HS-5 (cell line): ENCODE results near the gene SLC13A3.
"Not testable (repeated sequence)": the region's sequence is repeated elsewhere in the genome, so short reads cannot be mapped to it uniquely, and the experiment has no call there.

Source experiments
- DNase-seq: peaks from one replicate; pipeline ENCODE4 v3.0.0-alpha.2; 2012; ENCODE audit warnings: low read depth

The SLC13A3 gene

DNA sequence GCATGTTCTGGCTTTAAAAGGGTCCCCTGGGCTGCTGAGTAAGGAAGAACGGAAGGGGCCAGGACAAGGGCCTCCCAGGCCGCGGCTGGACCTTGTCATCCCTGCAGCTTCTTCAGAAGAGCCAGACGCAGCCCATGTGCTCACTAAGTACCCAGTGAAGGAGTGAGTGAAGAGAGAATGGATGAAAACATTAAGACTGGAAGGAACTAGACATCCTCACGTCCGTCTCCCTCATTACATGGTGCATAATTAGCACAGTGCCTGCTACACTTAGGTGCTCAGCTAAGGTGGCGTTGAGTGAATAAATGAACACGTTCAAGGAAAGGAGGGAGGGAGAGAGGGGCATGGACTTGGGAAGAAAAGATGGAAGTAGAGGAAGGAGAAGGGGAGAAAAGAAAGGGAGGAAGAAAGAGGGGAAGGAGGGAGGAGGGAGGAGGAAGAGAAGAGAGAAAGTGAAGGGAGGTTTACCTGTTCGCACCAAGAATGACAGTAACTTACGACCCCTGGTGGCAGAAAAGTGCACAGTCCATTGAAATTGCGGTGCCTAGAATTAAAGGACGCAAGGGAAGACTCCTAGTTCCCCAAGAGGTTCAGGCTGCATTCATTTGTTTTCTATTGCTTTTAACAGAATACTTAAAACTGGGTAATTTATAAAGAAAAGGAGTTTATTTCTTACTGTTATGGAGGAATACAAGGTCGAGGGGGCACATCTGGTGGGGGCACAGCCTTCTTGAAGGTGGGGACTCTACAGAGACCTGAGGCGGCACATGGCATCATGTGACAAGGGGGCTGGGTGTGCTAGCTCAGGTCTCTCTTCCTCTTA, 30.0 kb upstream of the SLC13A3 start:
- no peak for DNase-seq

DNA sequence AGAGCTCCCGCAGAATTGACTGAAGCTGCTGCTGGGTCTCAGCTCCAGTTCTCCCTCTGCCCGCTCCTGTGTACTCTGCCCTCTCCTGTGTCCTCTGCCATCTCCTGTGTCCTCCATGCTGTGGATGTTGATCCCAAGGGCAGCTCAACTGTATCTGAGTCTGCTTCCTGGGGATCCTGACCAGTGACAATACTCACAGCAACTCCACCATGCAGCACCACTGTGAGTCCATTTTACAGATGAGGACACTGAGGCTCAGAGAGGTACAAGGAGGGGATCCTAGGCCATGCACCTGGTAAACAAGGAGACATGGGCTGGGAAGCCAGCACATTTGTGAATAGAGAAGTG, 29.4 kb upstream of the SLC13A3 start:
- no peak for DNase-seq

DNA sequence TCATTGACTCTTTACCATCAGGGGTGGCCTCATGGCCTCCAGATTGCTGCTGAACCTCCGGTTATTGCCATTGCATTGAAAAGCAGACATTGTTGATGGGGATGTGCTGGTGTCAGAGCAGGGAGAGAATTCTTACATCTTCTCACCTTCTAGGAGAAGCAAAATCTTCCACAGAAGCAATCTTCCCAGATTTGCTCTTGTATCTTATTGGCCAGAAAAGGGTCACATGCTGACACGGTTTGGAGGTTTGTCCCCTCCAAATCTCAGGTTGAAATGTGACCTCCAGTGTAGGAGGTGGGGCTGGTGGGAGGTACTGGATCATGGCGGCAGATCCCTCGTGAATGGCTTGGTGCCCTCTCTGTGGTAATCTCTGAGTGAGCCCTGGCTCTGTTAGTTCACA, 27.3 kb upstream of the SLC13A3 start:
- no peak for DNase-seq

DNA sequence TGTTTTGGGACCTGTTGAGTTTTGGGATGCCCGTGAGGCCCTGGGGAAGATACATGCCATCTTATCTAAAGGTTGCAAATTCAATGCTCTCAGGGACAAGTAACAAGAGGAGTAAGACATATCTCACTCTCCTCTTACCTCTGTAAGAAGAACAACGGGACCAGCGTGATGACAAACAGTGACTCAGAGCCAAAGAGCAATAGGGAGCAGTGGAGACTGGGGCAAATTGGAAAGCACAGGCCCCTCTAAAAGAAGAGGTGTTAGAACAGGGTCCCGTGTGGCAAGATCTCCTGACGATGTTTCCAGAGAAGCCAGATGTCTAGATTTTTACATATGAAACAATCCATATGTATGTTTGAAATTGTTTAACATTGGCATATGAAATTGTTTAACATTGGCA, 26.3 kb upstream of the SLC13A3 start:
- no peak for DNase-seq

DNA sequence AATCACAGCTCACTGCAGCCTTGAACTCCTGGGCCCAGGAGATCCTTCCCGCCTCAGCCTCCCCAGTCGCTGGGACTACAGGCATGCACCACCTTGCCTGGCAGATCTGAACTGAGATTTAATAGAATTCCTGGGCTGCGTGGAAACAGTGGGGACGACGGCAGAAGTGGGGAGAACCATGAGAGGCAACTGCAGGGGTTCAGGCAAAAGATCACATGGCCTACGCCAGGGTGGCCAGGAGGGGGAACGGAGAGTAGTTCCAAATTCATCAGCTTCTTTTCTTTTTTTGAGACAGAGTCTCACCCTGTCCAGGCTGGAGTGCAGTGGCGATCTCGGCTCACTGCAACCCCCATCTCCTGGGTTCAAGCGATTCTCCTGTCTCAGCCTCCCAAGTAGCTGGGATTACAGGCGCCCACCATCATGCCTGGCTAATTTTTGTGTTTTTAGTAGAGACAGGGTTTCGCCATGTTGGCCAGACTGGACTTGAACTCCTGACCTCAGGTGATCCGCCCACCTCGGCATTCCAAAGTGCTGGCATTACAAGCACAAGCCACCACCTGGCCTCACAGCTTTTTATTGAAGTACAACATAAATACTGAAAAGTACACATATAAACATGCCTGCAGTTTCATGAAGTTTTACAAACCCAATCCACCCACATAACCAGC, 25.5 kb upstream of the SLC13A3 start:
- not testable (repeated sequence) for DNase-seq

DNA sequence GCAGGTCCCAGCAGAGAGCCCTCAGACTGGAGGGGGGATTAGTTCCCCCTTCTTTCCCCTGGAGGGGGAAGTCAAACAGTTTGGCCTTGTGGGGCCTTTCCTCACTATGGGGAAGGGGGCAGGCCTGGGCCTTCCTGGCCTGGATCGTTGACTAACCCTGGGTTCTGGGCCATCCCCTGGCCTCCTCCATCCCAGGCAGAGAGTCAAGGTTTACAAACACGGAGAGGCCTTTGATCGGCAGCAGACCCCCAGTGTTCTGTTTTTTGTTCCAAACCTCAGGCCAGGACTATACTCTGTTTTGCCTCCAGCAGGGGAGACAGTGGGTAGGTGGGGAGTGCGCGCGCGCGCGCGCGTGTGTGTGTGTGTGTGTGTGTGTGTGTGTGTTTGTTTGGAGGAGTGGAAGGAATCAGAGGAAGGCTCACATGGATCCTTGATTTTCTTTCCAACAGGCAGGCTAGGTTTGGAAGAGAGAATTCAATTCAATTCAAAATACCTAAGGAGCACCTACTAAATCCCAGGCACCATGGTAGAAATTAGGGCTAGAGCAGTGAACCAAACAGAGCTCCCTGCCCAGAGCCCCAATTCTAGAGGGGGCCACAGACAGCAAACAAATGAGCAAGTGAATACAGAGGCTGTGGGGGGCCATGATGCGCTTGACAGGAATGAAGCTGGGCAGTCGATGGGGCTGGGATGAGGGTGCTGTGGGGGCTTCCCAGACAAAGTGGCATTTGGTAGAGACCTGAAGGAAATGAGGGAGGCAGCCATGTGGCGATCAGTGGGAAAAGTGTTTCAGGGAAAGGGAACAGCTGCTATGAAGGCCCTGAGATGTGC, 23.2 kb upstream of the SLC13A3 start:
- DNase-seq = no peak

DNA sequence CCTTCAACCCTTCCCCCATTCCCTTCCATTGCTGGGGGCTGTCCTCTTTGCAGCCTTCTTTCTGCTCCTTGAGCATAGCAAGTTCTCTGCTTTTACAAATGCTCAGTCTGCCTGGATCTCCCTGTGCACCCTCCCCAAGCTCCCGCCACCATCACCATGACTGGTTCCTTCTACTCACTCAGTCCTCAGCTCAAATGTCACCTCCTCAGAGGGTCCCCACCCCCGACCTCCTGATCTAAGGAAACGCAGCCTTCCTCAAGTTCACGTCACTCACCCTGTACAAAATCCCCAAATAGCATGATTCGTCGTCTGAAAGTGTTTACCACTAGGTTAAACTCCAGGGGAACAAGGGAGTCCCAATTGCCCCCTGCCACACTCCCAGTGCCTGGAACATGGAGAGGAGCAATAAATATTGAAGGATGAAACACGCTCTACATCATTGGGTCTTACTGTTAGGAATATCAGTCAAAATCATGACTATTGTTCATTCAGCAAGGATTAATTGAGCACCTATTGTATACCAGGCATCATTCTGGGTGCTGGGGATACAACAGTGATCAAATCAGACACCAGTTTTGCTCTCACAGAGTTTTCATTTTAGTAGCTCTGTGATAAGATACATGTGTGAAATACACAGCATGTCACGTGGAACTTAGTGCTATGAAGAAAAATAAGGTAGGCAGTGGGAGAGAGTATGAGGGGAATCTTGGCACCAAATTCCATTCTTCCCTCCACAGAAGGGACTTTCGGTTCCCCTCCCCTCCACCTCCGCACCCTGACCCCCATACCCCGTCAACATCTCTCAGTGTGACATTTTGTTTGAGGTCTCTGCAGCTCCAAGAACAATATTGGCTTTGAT, 22.4 kb upstream of the SLC13A3 start:
- no peak for DNase-seq

DNA sequence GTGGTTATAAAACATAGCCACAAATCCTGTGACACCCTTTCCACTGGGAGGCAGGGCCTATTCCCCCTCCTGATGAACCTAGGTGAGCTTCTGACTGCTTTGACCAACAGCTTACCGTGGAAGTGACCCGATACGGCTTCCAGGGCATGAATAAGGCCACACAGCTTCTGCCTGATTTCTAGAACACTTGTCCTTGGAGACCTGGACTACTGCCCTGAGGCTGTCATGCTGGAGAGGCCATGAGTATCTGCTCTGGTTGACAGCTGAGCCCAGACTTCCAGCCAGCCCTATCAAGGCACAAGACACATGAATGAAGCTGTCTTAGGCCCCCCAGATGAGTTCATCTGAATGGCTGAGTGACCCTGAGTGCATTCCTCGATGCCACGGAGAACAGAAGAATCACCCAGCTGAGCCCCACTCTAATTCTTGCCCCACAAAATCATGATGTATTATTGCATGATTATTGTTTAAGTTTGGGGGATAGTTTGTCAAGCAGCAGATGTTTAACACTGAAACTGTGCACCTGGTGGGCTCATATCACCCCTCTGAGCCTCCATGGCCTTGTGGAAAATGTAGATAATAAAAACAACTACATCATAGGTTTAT, 21.4 kb upstream of the SLC13A3 start:
- DNase-seq = no peak

DNA sequence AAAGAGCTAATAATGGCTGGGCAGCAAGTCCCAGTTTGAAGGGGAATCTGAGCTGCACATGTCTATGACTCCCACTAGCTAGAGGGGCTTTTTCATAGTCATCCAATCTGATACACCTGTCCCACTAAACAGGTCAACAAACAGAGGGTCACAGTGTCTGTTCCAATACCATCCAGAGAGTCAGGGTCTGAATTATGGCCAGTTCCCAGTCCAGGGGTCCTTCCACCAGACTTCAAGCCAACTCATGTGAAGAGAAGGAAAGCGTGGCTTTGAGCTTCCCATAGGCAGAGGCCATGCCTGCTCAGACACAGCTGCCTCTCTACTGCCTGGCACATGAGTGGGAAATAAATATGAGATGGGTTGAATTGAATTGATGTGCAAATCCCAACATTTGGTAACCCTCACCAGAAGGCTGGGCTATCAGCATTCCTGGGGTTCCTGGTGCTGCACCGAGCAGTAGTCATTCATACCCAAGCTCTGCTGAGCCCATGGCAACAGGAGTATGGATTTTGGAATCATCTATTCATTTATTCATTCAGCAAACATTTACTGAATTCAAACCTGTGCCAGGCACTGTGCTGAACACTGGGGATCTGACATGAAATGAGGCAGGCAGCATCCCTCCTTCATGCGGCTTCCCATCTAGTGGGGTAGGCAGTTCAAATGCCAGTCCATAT, 20.7 kb upstream of the SLC13A3 start:
- DNase-seq = no peak

DNA sequence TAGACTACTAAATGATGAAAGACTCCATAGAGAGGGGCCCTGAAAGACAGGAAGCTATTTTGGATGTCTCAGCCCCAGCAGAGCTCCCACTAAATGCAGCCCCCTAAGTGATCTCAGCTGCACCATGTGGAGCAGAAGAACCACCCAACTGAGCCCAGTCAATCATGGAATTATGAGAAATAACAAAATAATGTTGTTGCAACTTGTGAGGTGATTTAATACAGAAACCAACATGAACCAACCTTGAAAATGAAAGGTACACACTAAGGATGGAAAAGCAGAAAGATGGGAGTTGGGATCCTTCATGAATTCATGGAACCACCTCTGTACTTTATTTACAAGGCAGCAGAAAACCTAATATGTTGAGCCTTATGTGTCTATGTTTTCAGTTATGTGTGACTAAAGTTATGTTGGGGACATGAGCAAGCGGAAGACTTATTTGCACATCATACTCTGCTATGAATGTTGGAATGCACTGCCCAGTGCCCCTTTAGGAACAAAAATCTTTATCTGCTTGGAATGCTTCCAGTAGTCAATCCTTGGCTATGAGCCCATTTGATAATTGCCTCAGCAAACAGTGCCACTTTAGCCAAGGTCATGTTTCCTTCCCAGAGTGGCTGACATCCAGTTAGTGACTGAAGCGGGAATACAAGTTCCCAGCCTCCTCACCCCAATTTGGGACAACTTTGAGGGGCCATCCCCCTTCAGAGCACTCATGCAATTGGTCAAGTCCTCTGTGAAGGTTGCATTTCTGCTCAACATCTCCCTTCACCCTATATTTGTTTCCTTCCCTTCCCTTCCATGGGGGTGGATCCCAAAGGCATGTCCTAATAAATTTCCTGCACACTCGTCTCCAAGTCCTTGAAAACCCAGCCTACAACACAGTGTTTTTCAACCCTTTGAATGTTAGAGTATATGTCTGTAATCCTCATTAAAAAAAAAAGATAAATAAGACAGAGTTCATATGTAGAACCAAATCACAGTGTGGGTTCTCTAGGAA, 19.6 kb upstream of the SLC13A3 start:
- DNase-seq = no peak

DNA sequence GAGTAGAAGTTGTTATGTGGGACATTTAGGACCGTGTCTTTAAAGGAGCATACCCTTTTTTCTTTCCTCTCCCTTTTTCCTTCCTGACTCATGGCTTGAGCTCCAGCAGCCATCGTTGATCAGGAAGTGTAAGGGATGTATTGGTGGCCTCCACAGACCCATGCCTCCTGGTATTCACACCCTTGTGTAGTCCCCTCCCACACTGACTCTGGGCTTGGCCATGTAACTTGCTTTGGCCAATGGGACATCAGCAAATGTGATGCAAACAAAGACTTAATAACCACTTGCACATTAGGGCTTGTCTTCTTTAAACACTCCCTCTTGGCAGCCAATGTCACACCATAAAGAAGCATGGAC, 18.9 kb upstream of the SLC13A3 start:
- DNase-seq = no peak

DNA sequence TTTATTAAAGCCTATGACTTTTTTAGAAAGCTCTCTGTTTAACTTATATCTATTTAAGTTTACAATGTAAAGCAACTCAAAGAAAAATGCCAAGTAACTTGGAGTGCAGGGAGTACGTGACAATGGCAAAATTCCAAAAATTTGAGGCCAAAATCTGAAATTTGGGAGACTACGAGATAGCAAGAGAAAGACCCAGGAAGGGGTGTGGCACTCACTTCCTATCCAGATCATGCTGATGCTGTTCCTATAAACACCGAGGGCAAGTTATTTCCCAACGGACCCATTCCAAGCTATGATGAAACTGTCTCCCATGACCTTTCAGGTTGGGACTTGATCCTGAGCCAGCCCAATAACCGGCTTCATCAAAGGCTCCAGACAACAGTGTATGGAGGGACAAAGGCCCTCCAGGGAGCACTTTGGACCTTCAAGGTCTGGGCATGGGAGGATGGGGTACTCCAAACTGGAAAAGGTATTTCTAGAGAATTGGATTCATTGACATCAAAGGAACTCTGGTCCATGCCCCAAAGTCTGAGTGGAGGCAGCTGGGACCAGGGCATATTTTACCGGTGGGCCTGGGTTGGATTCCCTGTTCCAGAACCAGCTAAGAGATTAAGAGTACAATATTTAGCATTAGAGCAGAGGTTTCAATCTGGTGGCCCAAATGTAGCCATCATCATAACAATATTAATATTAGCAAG, 15.7 kb upstream of the SLC13A3 start:
- no peak for DNase-seq

DNA sequence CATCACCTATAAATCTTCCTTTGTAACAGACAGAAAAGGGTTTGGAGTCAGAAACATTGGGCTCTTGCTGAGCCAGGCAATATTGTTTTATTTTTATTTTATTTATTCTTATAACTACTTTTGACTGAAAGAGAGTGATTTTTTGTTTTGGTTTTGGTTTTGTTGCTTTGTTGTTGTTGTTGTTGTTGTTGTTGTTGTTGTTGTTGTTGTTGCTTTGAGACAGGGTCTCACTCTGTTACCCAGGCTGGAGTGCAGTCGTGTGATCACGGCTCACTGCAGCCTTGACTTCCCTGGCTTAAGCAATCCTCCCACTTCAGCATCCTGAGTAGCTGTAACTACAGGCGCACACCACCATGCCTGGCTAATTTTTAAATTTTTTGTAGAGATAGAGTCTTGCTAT, 15.0 kb upstream of the SLC13A3 start:
- no peak for DNase-seq

DNA sequence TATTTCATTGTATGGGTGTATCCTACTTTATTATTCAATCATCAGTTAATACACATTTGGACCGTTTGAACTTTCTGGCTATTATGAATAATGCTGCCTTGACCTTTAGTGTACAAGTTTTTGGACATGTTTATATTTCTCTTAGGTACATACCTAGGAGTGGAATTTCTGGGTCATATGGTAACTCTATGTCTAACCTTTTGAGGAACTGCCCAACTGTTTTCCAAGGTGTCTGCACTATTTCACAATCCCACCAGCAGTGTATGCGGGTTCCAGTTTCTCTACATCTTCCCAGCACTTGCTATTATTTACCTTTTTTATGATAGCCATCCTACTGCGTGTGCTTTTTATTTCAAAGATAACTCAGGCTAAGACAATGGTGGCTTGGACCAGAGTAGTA, 14.3 kb upstream of the SLC13A3 start:
- DNase-seq = no peak

DNA sequence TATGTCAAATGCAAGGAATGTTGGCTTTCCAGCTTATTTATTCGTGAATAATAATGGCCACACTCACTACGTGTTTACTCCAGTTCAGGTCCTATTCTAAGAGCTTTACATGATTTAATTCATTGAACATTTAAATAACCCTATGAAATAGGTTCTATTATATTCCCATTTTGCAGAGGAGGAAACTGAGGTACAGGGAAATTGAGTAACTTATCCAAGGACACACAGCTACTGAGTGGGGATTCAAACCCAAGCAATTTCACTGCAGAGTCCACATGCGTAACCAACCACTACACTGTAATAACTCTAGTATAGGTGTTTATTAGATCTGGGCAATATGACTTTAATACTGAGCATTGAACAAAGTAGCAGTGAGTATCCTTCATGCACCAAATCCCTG, 12.3 kb upstream of the SLC13A3 start:
- no peak for DNase-seq

DNA sequence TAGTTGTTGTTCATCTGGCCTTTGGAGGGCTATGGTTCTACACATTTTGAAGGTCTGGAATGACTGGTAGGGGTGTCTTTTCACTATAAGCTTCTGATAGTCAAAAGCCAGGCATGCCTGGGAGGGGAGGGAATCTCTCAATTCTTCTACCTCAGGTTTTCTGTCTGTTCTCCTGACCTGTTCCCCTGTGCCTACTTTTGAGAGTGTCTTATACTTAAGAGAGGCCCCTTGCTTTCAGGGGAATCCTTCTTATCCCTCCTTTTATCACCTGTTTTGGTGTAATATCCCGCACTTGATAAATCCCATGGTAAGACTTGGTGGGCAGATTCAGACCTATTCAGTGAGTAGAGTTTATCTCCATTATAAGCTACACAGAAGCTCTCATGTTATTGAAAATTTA, 10.4 kb upstream of the SLC13A3 start:
- DNase-seq = no peak

DNA sequence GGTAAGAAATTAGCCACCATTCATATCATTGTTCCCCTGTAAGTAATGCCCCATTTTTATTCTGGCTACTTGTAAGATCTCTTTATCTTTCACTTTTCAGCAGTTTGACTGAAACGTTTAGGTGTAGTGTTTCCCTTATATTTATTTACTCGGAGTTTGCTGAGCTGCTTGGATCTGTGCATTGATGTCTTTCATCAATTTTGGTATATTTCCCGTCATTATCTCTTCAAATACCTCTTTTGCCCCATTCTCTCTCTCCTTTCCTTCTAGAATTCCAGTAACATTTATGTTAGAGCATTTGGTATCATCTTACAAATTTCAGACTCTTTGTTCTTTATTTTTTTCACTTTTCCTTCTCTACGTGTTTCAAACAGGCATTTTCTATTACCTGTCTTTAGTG, 9.2 kb upstream of the SLC13A3 start:
- DNase-seq = no peak

DNA sequence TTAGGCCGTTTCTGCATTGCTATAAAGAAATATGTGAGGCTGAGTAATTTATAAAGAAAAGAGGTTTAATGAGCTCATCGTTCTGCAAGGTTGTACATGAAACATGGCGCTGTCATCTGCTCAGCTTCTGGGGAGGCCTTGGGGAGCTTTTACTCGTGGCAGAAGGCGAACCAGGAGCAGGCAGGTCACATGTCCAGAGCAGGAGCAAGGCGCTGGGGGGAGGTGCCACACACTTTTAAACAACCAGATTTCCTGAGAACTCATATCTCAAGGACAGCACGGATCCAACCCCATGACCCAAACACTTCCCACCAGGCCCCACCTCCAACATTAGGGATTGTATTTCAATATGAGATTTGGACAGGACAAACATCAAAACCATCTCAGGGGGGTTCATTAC, 6.4 kb upstream of the SLC13A3 start:
- no peak for DNase-seq

DNA sequence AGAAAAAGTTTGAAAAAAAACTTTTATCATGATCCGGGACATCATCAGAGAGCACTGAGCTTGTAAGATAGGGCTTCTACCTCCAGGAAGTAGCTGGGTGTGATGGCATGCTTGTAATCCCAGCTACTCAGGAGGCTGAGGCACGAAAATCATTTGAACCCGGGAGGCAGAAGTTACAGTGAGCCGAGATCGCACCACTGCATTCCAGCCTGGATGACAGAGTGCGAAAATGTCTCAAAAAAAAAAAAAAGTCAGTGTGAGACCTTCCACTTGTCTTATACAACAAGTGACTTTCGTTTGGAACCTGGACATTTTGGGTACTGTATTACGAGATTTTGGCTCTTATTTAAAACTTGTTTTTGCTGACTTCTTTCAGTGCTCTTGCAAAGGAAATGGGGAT, 5.9 kb upstream of the SLC13A3 start:
- no peak for DNase-seq
